Neural crest cell (in vitro differentiated cells): Measurements from ENCODE around the gene NQO1. TPM values are rescaled to one million over a fixed set of nuclear protein-coding genes. Genes with fewer than 3 reads are reported as not detected.
A peak's percentile ranks its signal among the peaks of the same experiment; 100 is the strongest.

ENCODE experiments used
- DNase-seq: peaks from one replicate; pipeline ENCODE4 v3.0.0; 2021; ENCODE audit warnings: low read depth, mixed read lengths, low spot score
- H3K27ac Mint-ChIP-seq: one replicate; pipeline ENCODE4 v1.8.0; 2021; ENCODE audit warnings: mild to moderate bottlenecking, mixed read lengths; ENCODE audit not compliant: unreplicated experiment
- H3K27me3 Mint-ChIP-seq: 2 replicates; pipeline ENCODE4 v1.8.0; 2021; ENCODE audit warnings: low read depth, mild to moderate bottlenecking, mixed read lengths
- H3K36me3 Mint-ChIP-seq: 2 replicates; pipeline ENCODE4 v1.8.0; 2021; ENCODE audit warnings: low read depth, mild to moderate bottlenecking, mixed read lengths
- H3K4me1 Mint-ChIP-seq: 2 replicates; pipeline ENCODE4 v1.8.0; 2021; ENCODE audit warnings: mixed read lengths
- H3K4me3 Mint-ChIP-seq: one replicate; pipeline ENCODE4 v1.8.0; 2021; ENCODE audit warnings: mild to moderate bottlenecking, mixed read lengths
- H3K9me3 Mint-ChIP-seq: 2 replicates; pipeline ENCODE4 v1.8.0; 2021; ENCODE audit warnings: mixed read lengths
- total RNA-seq: library from RNA; stranded (reverse); gene quantifications from 2 replicates; pipeline ENCODE4 v1.2.1, GENCODE V29; 2021
- TF ChIP-seq, protein P1 (sequence below): fragments of 200-600 bp; sonication (generic); conservative IDR thresholded peaks from 2 replicates; pipeline ENCODE4 v1.5.0; 2021; ENCODE audit warnings: antibody characterized with exemption, mild to moderate bottlenecking

The NQO1 gene
- total RNA-seq, 1 donor from 2014 or later, result 81.1 TPM

DNA sequence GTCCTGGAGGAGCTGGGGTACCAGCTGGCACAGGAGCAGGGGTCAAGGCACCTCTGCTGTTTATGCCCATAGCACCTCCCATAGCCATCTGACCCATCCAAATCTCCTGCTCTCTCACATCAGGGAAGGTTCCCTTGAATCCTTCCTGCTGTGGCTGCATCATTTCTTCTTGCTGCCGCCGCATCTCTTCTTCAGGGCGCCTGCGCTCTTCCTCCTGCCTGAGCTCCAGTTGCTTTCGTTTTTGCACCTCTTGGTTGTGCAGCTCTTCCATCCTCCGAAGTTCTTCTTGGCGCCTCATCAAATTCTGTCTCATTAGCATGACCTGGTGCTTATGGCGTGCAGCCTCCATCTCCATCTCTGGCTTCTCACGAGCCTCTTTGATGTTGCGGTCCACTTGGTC lies 30.3 kb upstream of the NQO1 start:
- Mint-ChIP-seq H3K4me1 (peaks cover 19% of the 10 kb centered on the region), H3K27me3 (peaks cover 26% of the 10 kb centered on the region), H3K27ac (no peak overlapping the region), H3K4me3 (peak overlapping the region; percentile 19), H3K36me3 (peaks cover 6% of the 10 kb centered on the region), H3K9me3 (no peaks in the 10 kb centered on the region)
- DNase-seq, result no peak
- TF ChIP-seq, protein P1, sequence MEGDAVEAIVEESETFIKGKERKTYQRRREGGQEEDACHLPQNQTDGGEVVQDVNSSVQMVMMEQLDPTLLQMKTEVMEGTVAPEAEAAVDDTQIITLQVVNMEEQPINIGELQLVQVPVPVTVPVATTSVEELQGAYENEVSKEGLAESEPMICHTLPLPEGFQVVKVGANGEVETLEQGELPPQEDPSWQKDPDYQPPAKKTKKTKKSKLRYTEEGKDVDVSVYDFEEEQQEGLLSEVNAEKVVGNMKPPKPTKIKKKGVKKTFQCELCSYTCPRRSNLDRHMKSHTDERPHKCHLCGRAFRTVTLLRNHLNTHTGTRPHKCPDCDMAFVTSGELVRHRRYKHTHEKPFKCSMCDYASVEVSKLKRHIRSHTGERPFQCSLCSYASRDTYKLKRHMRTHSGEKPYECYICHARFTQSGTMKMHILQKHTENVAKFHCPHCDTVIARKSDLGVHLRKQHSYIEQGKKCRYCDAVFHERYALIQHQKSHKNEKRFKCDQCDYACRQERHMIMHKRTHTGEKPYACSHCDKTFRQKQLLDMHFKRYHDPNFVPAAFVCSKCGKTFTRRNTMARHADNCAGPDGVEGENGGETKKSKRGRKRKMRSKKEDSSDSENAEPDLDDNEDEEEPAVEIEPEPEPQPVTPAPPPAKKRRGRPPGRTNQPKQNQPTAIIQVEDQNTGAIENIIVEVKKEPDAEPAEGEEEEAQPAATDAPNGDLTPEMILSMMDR, result no peak

DNA sequence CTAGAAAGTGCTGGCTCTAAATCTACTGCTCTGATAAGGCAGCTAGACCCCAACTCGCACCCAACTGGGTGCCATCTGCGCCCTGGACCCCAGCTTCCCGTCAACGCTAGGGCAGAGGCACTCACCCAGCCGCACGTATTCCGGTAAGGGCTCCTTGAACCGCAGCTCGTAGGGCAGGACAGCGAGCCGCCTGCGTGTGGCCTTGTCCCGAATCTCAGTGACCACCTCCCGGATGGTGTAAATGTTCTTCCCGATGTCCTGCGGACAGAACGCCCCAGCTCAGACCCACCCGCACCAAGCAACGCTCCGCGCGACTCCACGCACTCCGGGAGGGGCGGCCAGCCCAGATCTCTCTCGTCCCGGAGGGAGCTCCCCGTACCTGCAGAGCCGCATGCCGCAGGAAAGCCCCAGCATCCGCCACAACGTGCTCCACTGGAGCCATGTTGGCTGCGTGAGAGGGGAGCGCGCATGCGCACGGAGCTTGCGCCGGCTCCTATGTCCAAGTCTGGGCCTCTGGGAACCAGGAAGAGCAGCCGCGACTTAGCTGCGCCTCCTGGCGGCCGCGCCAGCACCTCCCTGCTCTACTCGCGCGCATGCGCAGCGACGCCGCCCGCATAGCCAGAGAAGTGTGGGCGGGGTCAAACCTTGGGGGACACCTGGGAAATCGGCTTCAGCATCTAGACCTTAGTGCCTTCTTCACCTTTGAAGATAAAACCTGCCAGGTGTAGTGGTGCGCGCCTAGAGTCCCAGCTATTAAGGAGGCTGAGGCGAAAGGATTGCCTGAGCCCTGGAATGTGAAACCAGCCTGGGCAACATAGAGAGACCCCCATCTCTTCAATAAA lies 28.3 kb upstream of the NQO1 start, which contains the start of gene NOB1:
Gene NOB1 (minus strand): TSS at position 458 of the 842 bp plus-strand sequence. CDS start 16 bp downstream, at position 442.
- Mint-ChIP-seq H3K36me3 (peaks cover 6% of the 10 kb centered on the region), H3K9me3 (no peaks in the 10 kb centered on the region), H3K27me3 (peaks cover 22% of the 10 kb centered on the region)

DNA sequence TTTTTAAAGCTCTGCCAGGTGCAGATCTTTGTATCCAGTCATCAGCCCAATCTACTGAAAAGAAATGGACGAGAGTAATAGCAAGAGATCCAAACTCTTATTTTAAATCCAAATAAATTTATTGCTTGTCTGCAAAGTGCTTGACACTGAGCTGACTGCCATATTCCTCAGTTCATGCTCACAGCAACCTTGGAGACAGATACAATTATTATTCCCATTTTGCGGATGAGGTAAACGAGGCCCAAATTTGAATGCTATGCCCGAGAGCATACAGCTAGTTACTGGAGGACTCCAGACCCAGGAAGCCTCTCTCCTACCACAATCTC lies 27.7 kb upstream of the NQO1 start:
- Mint-ChIP-seq H3K4me3 (peak overlapping the region; percentile 100), H3K4me1 (peaks cover 19% of the 10 kb centered on the region), H3K9me3 (no peaks in the 10 kb centered on the region), H3K27me3 (peaks cover 21% of the 10 kb centered on the region), H3K36me3 (peaks cover 6% of the 10 kb centered on the region), H3K27ac (no peak overlapping the region)
- TF ChIP-seq, protein P1, result no peak
- no peak for DNase-seq

More for the DNA sequence above, 28.3 kb upstream of the NQO1 start, which contains the start of gene NOB1:
- Mint-ChIP-seq H3K4me1 (peaks cover 19% of the 10 kb centered on the region), H3K27ac (peak within 1 kb of the TSS; percentile 99), H3K4me3 (peak within 1 kb of the TSS; percentile 100)
- DNase-seq, result peak; percentile 96
- TF ChIP-seq, protein P1, result peak; percentile 97

DNA sequence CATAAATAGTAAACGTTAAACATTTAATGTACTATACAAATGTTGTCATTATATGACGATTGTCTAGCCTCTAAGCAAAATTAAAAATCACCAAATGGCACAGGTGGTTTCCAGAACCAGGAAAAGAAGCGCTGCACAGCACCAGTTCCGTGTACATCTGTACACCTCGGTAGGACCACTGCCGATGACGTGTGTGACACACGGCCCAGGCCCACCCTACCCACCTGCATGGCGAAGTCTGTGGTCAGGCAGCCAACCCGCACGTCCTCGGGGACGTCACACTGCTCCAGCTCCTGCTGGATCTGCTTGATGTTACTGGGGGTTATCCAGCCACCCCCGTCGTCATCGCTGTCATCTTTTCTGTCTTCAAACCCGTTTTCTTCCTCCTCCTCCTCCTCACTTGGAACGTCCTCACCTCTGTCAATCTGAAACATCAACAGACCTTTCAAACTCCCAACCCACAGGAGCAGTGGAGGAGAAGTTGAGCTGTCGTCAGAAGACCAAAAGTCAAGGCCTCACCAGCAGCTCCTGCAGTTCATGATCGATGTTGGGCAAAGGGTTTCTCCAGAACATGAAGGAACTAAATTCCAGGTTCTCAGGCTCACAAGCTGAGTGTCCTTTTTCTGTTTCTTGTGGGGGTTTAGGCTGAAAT lies 22.5 kb upstream of the NQO1 start:
- H3K9me3 Mint-ChIP-seq, result no peaks in the 10 kb centered on the region
- H3K27ac Mint-ChIP-seq, result no peak overlapping the region
- peaks cover 17% of the 10 kb centered on the region for H3K36me3 Mint-ChIP-seq
- no peak for DNase-seq
- TF ChIP-seq, protein P1, result no peak
- H3K27me3 Mint-ChIP-seq, result no peaks in the 10 kb centered on the region
- peaks cover 11% of the 10 kb centered on the region for H3K4me1 Mint-ChIP-seq
- no peak overlapping the region for H3K4me3 Mint-ChIP-seq

DNA sequence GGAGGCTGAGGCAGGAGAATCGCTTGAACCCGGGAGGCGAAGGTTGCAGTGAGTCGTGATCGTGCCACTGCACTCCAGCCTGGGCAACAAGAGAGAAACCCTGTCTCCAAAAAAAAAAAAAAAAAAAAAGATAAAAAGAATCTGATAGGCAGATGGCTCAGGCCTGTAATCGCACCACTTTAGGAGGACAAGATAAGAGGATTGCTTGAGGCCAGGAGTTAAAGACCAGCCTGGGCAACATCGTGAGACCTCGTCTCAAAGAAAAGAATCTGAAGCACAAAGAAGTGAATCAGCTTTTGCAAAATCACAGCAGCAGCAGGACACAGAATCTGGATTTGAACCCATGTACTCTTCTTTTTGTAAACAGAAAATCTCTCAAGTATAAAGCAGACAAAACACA lies 20.8 kb upstream of the NQO1 start:
- H3K27ac Mint-ChIP-seq, result no peak overlapping the region
- no peak for DNase-seq

More for the DNA sequence above, 20.8 kb upstream of the NQO1 start:
- peaks cover 16% of the 10 kb centered on the region for H3K36me3 Mint-ChIP-seq
- no peak overlapping the region for H3K4me3 Mint-ChIP-seq
- H3K27me3 Mint-ChIP-seq, result no peaks in the 10 kb centered on the region
- TF ChIP-seq, protein P1, result no peak
- peaks cover 1% of the 10 kb centered on the region for H3K4me1 Mint-ChIP-seq
- no peaks in the 10 kb centered on the region for H3K9me3 Mint-ChIP-seq
